Activated CD8-positive, alpha-beta T cell treated with anti-CD3 and anti-CD28 coated beads for 36 hours (primary cell): ENCODE measurements around the gene PCBD2. TPM values are rescaled to one million over a fixed set of nuclear protein-coding genes. Genes with fewer than 3 reads are reported as not detected.

ENCODE experiments used
- ATAC-seq: fragments of 200-7000 bp; cut with Tn5 transposase; one replicate; pipeline ENCODE4 v1.10.0; 2021; ENCODE audit warnings: mild to moderate bottlenecking, moderate library complexity
- CTCF ChIA-PET: fragments of 350-600 bp; sonication (Branson Sonifier 250); formaldehyde crosslinking; loops from one replicate; lab custom pipeline; 2021; ENCODE audit warnings: antibody characterized with exemption; lab: Charles Lee
- POLR2A ChIA-PET: fragments of 350-600 bp; sonication (Branson Sonifier 250); formaldehyde crosslinking; loops from one replicate; lab custom pipeline; 2021; ENCODE audit warnings: antibody characterized with exemption; lab: Charles Lee
- DNase-seq: peaks from one replicate; pipeline ENCODE4 v3.0.0-alpha.2; 2020
- H3K27ac Mint-ChIP-seq: one replicate; pipeline ENCODE4 v1.8.0; 2021; ENCODE audit warnings: mild to moderate bottlenecking, mixed read lengths
- H3K27me3 Mint-ChIP-seq: one replicate; pipeline ENCODE4 v1.8.0; 2021; ENCODE audit warnings: mixed read lengths
- H3K36me3 Mint-ChIP-seq: one replicate; pipeline ENCODE4 v1.8.0; 2021; ENCODE audit warnings: low read depth, mixed read lengths
- H3K4me1 Mint-ChIP-seq: one replicate; pipeline ENCODE4 v1.8.0; 2021; ENCODE audit warnings: low read depth, mixed read lengths
- H3K4me3 Mint-ChIP-seq: one replicate; pipeline ENCODE4 v1.8.0; 2021; ENCODE audit warnings: mild to moderate bottlenecking, moderate library complexity, mixed read lengths
- H3K9me3 Mint-ChIP-seq: one replicate; pipeline ENCODE4 v1.8.0; 2021; ENCODE audit warnings: mixed read lengths
- CTCF ChIP-seq: fragments of 200-600 bp; IDR thresholded peaks from one replicate; pipeline ENCODE4 v1.8.0; 2022; ENCODE audit warnings: antibody characterized with exemption, mild to moderate bottlenecking
- intact Hi-C: fragments of 100-400 bp; cut with micrococcal nuclease; formaldehyde crosslinking; loops from one replicate; pipeline ENCODE4 v1.10.0; 2022
- total RNA-seq, 2 experiments: library from RNA; stranded (reverse); gene quantifications; one replicate each; pipeline ENCODE4 v1.2.3, GENCODE V29; 2021

The PCBD2 gene
- total RNA-seq, 2 experiments from 2014 or later, result 8.1 to 8.8 TPM

GRCh38 chr5:135005076-135005475, 100.1 kb downstream of the PCBD2 start:
- ATAC-seq, result no peak
- ChIA-PET CTCF (no interaction called here), POLR2A (no interaction called here)
- no peak for TF ChIP-seq CTCF
- DNase-seq, result no peak
- H3K27me3 Mint-ChIP-seq, result no peaks in the 10 kb centered on the region
- intact Hi-C loops, result no loop called here
- H3K27ac Mint-ChIP-seq, result no peak overlapping the region
- H3K9me3 Mint-ChIP-seq, result no peaks in the 10 kb centered on the region
- no peak overlapping the region for H3K4me3 Mint-ChIP-seq
- H3K4me1 Mint-ChIP-seq, result no peaks in the 10 kb centered on the region
- no peaks in the 10 kb centered on the region for H3K36me3 Mint-ChIP-seq

- CTCF ChIA-PET, result no interaction called here
- H3K9me3 Mint-ChIP-seq, result no peaks in the 10 kb centered on the region
Measured at GRCh38 chr5:135007305-135007704, 102.4 kb downstream of the PCBD2 start.

GRCh38 chr5:135007749-135008363, 102.9 kb downstream of the PCBD2 start:
- ChIA-PET CTCF (no interaction called here), POLR2A (no interaction called here)
- Mint-ChIP-seq H3K27me3 (no peaks in the 10 kb centered on the region), H3K4me3 (no peak overlapping the region), H3K27ac (no peak overlapping the region), H3K9me3 (no peaks in the 10 kb centered on the region), H3K36me3 (no peaks in the 10 kb centered on the region), H3K4me1 (no peaks in the 10 kb centered on the region)
- intact Hi-C loops, result no loop called here
- no peak for ATAC-seq
- no peak for TF ChIP-seq CTCF
- DNase-seq, result no peak

More at GRCh38 chr5:135007305-135007704, 102.4 kb downstream of the PCBD2 start:
- H3K27me3 Mint-ChIP-seq, result no peaks in the 10 kb centered on the region
- DNase-seq (no peak), ATAC-seq (no peak)
- H3K36me3 Mint-ChIP-seq, result no peaks in the 10 kb centered on the region
- TF ChIP-seq CTCF, result no peak
- H3K27ac Mint-ChIP-seq, result no peak overlapping the region
- POLR2A ChIA-PET, result no interaction called here
- no peak overlapping the region for H3K4me3 Mint-ChIP-seq
- intact Hi-C loops, result no loop called here
- no peaks in the 10 kb centered on the region for H3K4me1 Mint-ChIP-seq

DNA sequence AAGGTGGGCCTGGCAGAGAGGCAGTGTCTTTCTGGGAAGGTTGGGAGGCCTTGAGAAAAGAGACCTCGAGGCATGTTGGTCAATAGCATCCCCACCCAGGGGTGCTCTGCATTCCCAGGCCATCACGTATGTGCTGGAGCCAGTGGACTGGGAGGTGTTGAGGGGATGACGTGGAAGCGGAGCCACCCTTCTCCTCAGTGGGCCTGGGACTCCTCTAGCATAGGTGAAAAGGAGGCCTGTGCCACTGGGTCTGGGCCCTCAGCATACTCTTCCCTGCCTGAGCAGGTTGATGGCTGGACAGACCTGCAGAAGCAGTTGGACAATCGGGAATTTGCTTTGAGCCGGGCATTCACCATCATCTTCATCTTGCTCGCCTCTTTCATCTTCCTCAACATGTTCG, 103.6 kb downstream of the PCBD2 start:
- POLR2A ChIA-PET, result no interaction called here

More for the DNA sequence above, 103.6 kb downstream of the PCBD2 start:
- no peak overlapping the region for H3K4me3 Mint-ChIP-seq
- ATAC-seq (no peak), DNase-seq (no peak)
- no peaks in the 10 kb centered on the region for H3K4me1 Mint-ChIP-seq
- TF ChIP-seq CTCF, result no peak
- no peaks in the 10 kb centered on the region for H3K36me3 Mint-ChIP-seq
- CTCF ChIA-PET, result no interaction called here
- H3K27ac Mint-ChIP-seq, result no peak overlapping the region
- intact Hi-C loops, result no loop called here
- H3K27me3 Mint-ChIP-seq, result no peaks in the 10 kb centered on the region
- H3K9me3 Mint-ChIP-seq, result no peaks in the 10 kb centered on the region
